Activated CD8-positive, alpha-beta T cell treated with anti-CD3 and anti-CD28 coated beads for 36 hours (primary cell): ENCODE results near the gene MYO9B. TPM values are rescaled to one million over a fixed set of nuclear protein-coding genes. Genes with fewer than 3 reads are reported as not detected.

ENCODE experiments used
- ATAC-seq: fragments of 200-7000 bp; cut with Tn5 transposase; one replicate; pipeline ENCODE4 v1.10.0; 2021; ENCODE audit warnings: mild to moderate bottlenecking, moderate library complexity
- CTCF ChIA-PET: fragments of 350-600 bp; sonication (Branson Sonifier 250); formaldehyde crosslinking; loops from one replicate; lab custom pipeline; 2021; ENCODE audit warnings: antibody characterized with exemption; lab: Charles Lee
- POLR2A ChIA-PET: fragments of 350-600 bp; sonication (Branson Sonifier 250); formaldehyde crosslinking; loops from one replicate; lab custom pipeline; 2021; ENCODE audit warnings: antibody characterized with exemption; lab: Charles Lee
- DNase-seq: peaks from one replicate; pipeline ENCODE4 v3.0.0-alpha.2; 2020
- H3K27ac Mint-ChIP-seq: one replicate; pipeline ENCODE4 v1.8.0; 2021; ENCODE audit warnings: mild to moderate bottlenecking, mixed read lengths
- H3K27me3 Mint-ChIP-seq: one replicate; pipeline ENCODE4 v1.8.0; 2021; ENCODE audit warnings: mixed read lengths
- H3K36me3 Mint-ChIP-seq: one replicate; pipeline ENCODE4 v1.8.0; 2021; ENCODE audit warnings: low read depth, mixed read lengths
- H3K4me1 Mint-ChIP-seq: one replicate; pipeline ENCODE4 v1.8.0; 2021; ENCODE audit warnings: low read depth, mixed read lengths
- H3K4me3 Mint-ChIP-seq: one replicate; pipeline ENCODE4 v1.8.0; 2021; ENCODE audit warnings: mild to moderate bottlenecking, moderate library complexity, mixed read lengths
- H3K9me3 Mint-ChIP-seq: one replicate; pipeline ENCODE4 v1.8.0; 2021; ENCODE audit warnings: mixed read lengths
- CTCF ChIP-seq: fragments of 200-600 bp; IDR thresholded peaks from one replicate; pipeline ENCODE4 v1.8.0; 2022; ENCODE audit warnings: antibody characterized with exemption, mild to moderate bottlenecking
- intact Hi-C: fragments of 100-400 bp; cut with micrococcal nuclease; formaldehyde crosslinking; loops from one replicate; pipeline ENCODE4 v1.10.0; 2022
- total RNA-seq, 2 experiments: library from RNA; stranded (reverse); gene quantifications; one replicate each; pipeline ENCODE4 v1.2.3, GENCODE V29; 2021

MYO9B gene
- total RNA-seq, 2 experiments from 2014 or later, result 111 to 112 TPM

GRCh38 chr19:17108453-17108784, 32.8 kb downstream of the MYO9B start:
- Mint-ChIP-seq H3K4me3 (no peak overlapping the region), H3K27ac (no peak overlapping the region), H3K9me3 (no peaks in the 10 kb centered on the region), H3K4me1 (peaks cover 43% of the 10 kb centered on the region), H3K27me3 (no peaks in the 10 kb centered on the region), H3K36me3 (peaks cover 28% of the 10 kb centered on the region)
- CTCF ChIA-PET, result no interaction called here
- no peak for ATAC-seq
- intact Hi-C loops, result no loop called here
- no peak for DNase-seq
- POLR2A ChIA-PET, result interaction anchor here (1.5 to 2.0 kb wide), 2 partner anchors 17 to 21 kb away, joined by 3 to 7 read pairs; no protein-coding TSS in a partner anchor
- TF ChIP-seq CTCF, result no peak

GRCh38 chr19:17109300-17109699, 33.7 kb downstream of the MYO9B start:
- TF ChIP-seq CTCF, result no peak
- Mint-ChIP-seq H3K4me3 (no peak overlapping the region), H3K27ac (peak overlapping the region; percentile 22), H3K4me1 (peaks cover 45% of the 10 kb centered on the region), H3K27me3 (no peaks in the 10 kb centered on the region), H3K36me3 (peaks cover 31% of the 10 kb centered on the region), H3K9me3 (no peaks in the 10 kb centered on the region)
- intact Hi-C loops, result no loop called here
- CTCF ChIA-PET, result no interaction called here
- ATAC-seq, result no peak
- DNase-seq, result no peak
- POLR2A ChIA-PET, result interaction anchor here (2.0 kb wide), 1 partner anchor 16 kb away, joined by 7 read pairs; no protein-coding TSS in a partner anchor

GRCh38 chr19:17109962-17110598, 34.5 kb downstream of the MYO9B start:
- H3K4me1 Mint-ChIP-seq, result peaks cover 46% of the 10 kb centered on the region
- H3K36me3 Mint-ChIP-seq, result peaks cover 31% of the 10 kb centered on the region
- CTCF ChIA-PET, result interaction anchor here (1.0 kb wide), 1 partner anchor 42 kb away, joined by 3 read pairs; no protein-coding TSS in a partner anchor
- DNase-seq (peak; percentile 58), ATAC-seq (peak; percentile 56)
- H3K9me3 Mint-ChIP-seq, result no peaks in the 10 kb centered on the region
- POLR2A ChIA-PET, result interaction anchor here (1.8 to 2.0 kb wide), 2 partner anchors 13 to 16 kb away, joined by 4 to 7 read pairs; no protein-coding TSS in a partner anchor
- intact Hi-C loops, result no loop called here
- H3K27ac Mint-ChIP-seq, result peak overlapping the region; percentile 22
- no peak overlapping the region for H3K4me3 Mint-ChIP-seq
- H3K27me3 Mint-ChIP-seq, result no peaks in the 10 kb centered on the region
- TF ChIP-seq CTCF, result no peak

- DNase-seq (no peak), ATAC-seq (no peak)
- H3K27ac Mint-ChIP-seq, result peak overlapping the region; percentile 30
- ChIA-PET CTCF (interaction anchor here (1.0 kb wide), 1 partner anchor 42 kb away, joined by 3 read pairs; no protein-coding TSS in a partner anchor), POLR2A (interaction anchor here (0.7 to 1.8 kb wide), 2 partner anchors 13 to 14 kb away, joined by 3 to 4 read pairs; no protein-coding TSS in a partner anchor)
- H3K4me1 Mint-ChIP-seq, result peaks cover 46% of the 10 kb centered on the region
- H3K9me3 Mint-ChIP-seq, result no peaks in the 10 kb centered on the region
- H3K36me3 Mint-ChIP-seq, result peaks cover 31% of the 10 kb centered on the region
- intact Hi-C loops, result no loop called here
- H3K27me3 Mint-ChIP-seq, result no peaks in the 10 kb centered on the region
- TF ChIP-seq CTCF, result no peak
- no peak overlapping the region for H3K4me3 Mint-ChIP-seq
Measured at GRCh38 chr19:17110599-17110966, 35.0 kb downstream of the MYO9B start.

GRCh38 chr19:17111766-17112165, 36.2 kb downstream of the MYO9B start:
- no peak for TF ChIP-seq CTCF
- CTCF ChIA-PET, result no interaction called here
- Mint-ChIP-seq H3K4me3 (no peak overlapping the region), H3K27me3 (no peaks in the 10 kb centered on the region), H3K4me1 (peaks cover 48% of the 10 kb centered on the region), H3K27ac (peak overlapping the region; percentile 64), H3K9me3 (no peaks in the 10 kb centered on the region), H3K36me3 (peaks cover 33% of the 10 kb centered on the region)
- DNase-seq, result no peak
- intact Hi-C loops, result no loop called here
- POLR2A ChIA-PET, result no interaction called here
- ATAC-seq, result no peak
